HepG2 (cell line): ENCODE measurements around the gene CAPN9. TPM values are rescaled to one million over a fixed set of nuclear protein-coding genes. Genes with fewer than 3 reads are reported as not detected.

Source experiments
- EP300 ChIP-seq, 3 experiments: sonication (generic) in 1 of 3; formaldehyde crosslinking in 1 of 3; IDR thresholded peaks; 2 replicates each; pipeline versions ENCODE4 v1.5.1 to v1.6.1; 2011 to 2020; ENCODE audit warnings: low read depth in 2 of 3, low read length in 2 of 3, borderline replicate concordance in 1 of 3, improper control_type of control experiment in 1 of 3, mild to moderate bottlenecking in 1 of 3, missing genetic modification reagents in 1 of 3, moderate library complexity in 1 of 3
- GATAD1 ChIP-seq: IDR thresholded peaks from 2 replicates; pipeline ENCODE4 v1.6.1; 2016; ENCODE audit warnings: missing genetic modification reagents, missing compliant biosample characterization
- HNRNPK ChIP-seq: fragments of 200-400 bp; formaldehyde crosslinking; IDR thresholded peaks from 2 replicates; pipeline ENCODE4 v1.6.1; 2018; ENCODE audit warnings: low read length, low read depth, moderate library complexity, mild to moderate bottlenecking; ENCODE audit not compliant: poor library complexity, severe bottlenecking
- HNRNPUL1 ChIP-seq: fragments of 200-400 bp; formaldehyde crosslinking; IDR thresholded peaks from 2 replicates; pipeline ENCODE4 v1.6.1; 2017; ENCODE audit warnings: low read depth, mild to moderate bottlenecking, low read length, moderate library complexity
- RARG ChIP-seq: sonication (generic); formaldehyde crosslinking; IDR thresholded peaks from 2 replicates; pipeline ENCODE4 v1.4.0; 2020; ENCODE audit warnings: low read depth, mild to moderate bottlenecking, missing genetic modification reagents
- SRF ChIP-seq: IDR thresholded peaks from 2 replicates; pipeline ENCODE4 v1.6.1; 2011; ENCODE audit warnings: mild to moderate bottlenecking, low read depth, low read length, moderate library complexity
- YEATS4 ChIP-seq: sonication (generic); formaldehyde crosslinking; IDR thresholded peaks from 2 replicates; pipeline ENCODE4 v1.4.0; 2020; ENCODE audit warnings: missing genetic modification reagents, borderline replicate concordance
- ZFP90 ChIP-seq: sonication (generic); formaldehyde crosslinking; IDR thresholded peaks from 2 replicates; pipeline ENCODE4 v1.8.0; 2022; ENCODE audit warnings: missing genetic modification reagents, mild to moderate bottlenecking, inconsistent platforms, borderline replicate concordance
- ZIK1 ChIP-seq: sonication (generic); formaldehyde crosslinking; IDR thresholded peaks from 2 replicates; pipeline ENCODE4 v1.5.0; 2020; ENCODE audit warnings: mild to moderate bottlenecking, low read depth, missing genetic modification reagents, borderline replicate concordance
- ZNF251 ChIP-seq: sonication (generic); formaldehyde crosslinking; IDR thresholded peaks from 2 replicates; pipeline ENCODE4 v1.9.0; 2021; ENCODE audit warnings: mild to moderate bottlenecking, missing genetic modification reagents
- ZNF768 ChIP-seq: sonication (generic); formaldehyde crosslinking; IDR thresholded peaks from 2 replicates; pipeline ENCODE4 v1.4.0; 2020; ENCODE audit warnings: missing genetic modification reagents
- ZNF782 ChIP-seq: sonication (generic); formaldehyde crosslinking; IDR thresholded peaks from 2 replicates; pipeline ENCODE4 v1.4.0; 2020; ENCODE audit warnings: missing genetic modification reagents, mild to moderate bottlenecking, borderline replicate concordance
- polyA plus RNA-seq, 8 experiments: library from polyadenylated mRNA; depleted of rRNA in 3 of 8; stranded (reverse) in 7 of 8; unstranded in 1 of 8; fragments of >200 nt; fragmentation: Illumina TruSeq in 4 of 8; extraction: Trizol in 4 of 8; gene quantifications; 2 replicates each; pipeline versions ENCODE4 v1.2.1 to v1.2.3, GENCODE V29; 2011 to 2016; ENCODE audit warnings: low read depth in 4 of 8, missing spikeins in 1 of 8, mixed read lengths in 1 of 8; ENCODE audit not compliant: insufficient read depth in 1 of 8
- total RNA-seq, 5 experiments: library from RNA; depleted of rRNA; stranded (reverse); fragments of >200 nt; fragmentation: Illumina TruSeq; extraction: Trizol; gene quantifications; 2 replicates each; pipeline ENCODE4 v1.2.3, GENCODE V29; 2016; ENCODE audit warnings: low read depth in 1 of 5
- TF ChIP-seq, protein P1 (sequence below): sonication (generic); formaldehyde crosslinking; IDR thresholded peaks from 2 replicates; pipeline ENCODE4 v1.4.0; 2020; ENCODE audit warnings: mild to moderate bottlenecking, missing genetic modification reagents
- TF ChIP-seq, protein P2 (sequence below): sonication (generic); formaldehyde crosslinking; IDR thresholded peaks from 2 replicates; pipeline ENCODE4 v1.5.0; 2020; ENCODE audit warnings: mild to moderate bottlenecking, missing genetic modification reagents
- TF ChIP-seq, protein P3 (sequence below): sonication (generic); formaldehyde crosslinking; IDR thresholded peaks from 2 replicates; pipeline ENCODE4 v1.8.1; 2022; ENCODE audit warnings: low read depth, mild to moderate bottlenecking, missing genetic modification reagents
- TF ChIP-seq, protein P4 (sequence below): sonication (generic); formaldehyde crosslinking; IDR thresholded peaks from 2 replicates; pipeline ENCODE4 v1.8.0; 2022; ENCODE audit warnings: missing genetic modification reagents, low read depth, mild to moderate bottlenecking, borderline replicate concordance

The CAPN9 gene
- total and polyA plus RNA-seq, 2 of the 13 experiments (the other 11 are each of a cell fraction or from before 2014, with no cell fraction given): 0.04 to 0.31 TPM

DNA sequence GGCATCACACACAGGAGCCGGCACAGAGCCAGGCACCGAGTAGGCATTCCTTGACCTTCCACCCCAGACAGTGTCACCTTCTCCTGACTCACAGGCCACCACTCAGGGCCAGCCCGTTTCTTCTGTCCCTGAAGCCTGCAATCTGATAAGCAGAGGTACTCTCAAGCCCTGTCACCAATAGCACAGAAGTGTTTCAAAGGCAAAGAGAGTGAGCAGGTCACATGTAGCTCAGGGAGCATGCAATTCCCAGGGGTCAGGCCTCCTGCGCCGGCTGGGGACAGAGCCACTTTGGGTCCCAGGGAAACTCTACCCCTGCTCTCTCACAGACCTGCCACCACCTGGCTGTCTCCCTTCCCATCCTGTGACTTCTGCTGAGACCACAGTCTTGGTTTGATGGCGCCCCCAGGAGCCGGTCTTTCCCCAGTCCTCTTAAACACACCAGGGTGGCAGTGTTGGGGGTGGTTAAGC lies 13.2 kb downstream of the CAPN9 start (continued):
- TF ChIP-seq, protein P1, sequence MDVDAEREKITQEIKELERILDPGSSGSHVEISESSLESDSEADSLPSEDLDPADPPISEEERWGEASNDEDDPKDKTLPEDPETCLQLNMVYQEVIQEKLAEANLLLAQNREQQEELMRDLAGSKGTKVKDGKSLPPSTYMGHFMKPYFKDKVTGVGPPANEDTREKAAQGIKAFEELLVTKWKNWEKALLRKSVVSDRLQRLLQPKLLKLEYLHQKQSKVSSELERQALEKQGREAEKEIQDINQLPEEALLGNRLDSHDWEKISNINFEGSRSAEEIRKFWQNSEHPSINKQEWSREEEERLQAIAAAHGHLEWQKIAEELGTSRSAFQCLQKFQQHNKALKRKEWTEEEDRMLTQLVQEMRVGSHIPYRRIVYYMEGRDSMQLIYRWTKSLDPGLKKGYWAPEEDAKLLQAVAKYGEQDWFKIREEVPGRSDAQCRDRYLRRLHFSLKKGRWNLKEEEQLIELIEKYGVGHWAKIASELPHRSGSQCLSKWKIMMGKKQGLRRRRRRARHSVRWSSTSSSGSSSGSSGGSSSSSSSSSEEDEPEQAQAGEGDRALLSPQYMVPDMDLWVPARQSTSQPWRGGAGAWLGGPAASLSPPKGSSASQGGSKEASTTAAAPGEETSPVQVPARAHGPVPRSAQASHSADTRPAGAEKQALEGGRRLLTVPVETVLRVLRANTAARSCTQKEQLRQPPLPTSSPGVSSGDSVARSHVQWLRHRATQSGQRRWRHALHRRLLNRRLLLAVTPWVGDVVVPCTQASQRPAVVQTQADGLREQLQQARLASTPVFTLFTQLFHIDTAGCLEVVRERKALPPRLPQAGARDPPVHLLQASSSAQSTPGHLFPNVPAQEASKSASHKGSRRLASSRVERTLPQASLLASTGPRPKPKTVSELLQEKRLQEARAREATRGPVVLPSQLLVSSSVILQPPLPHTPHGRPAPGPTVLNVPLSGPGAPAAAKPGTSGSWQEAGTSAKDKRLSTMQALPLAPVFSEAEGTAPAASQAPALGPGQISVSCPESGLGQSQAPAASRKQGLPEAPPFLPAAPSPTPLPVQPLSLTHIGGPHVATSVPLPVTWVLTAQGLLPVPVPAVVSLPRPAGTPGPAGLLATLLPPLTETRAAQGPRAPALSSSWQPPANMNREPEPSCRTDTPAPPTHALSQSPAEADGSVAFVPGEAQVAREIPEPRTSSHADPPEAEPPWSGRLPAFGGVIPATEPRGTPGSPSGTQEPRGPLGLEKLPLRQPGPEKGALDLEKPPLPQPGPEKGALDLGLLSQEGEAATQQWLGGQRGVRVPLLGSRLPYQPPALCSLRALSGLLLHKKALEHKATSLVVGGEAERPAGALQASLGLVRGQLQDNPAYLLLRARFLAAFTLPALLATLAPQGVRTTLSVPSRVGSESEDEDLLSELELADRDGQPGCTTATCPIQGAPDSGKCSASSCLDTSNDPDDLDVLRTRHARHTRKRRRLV (CRISPR knock-in tag): no peak
- TF ChIP-seq, protein P2, sequence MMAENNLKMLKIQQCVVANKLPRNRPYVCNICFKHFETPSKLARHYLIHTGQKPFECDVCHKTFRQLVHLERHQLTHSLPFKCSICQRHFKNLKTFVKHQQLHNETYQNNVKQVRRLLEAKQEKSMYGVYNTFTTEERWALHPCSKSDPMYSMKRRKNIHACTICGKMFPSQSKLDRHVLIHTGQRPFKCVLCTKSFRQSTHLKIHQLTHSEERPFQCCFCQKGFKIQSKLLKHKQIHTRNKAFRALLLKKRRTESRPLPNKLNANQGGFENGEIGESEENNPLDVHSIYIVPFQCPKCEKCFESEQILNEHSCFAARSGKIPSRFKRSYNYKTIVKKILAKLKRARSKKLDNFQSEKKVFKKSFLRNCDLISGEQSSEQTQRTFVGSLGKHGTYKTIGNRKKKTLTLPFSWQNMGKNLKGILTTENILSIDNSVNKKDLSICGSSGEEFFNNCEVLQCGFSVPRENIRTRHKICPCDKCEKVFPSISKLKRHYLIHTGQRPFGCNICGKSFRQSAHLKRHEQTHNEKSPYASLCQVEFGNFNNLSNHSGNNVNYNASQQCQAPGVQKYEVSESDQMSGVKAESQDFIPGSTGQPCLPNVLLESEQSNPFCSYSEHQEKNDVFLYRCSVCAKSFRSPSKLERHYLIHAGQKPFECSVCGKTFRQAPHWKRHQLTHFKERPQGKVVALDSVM (CRISPR knock-in tag): no peak
- TF ChIP-seq HNRNPK (no peak), HNRNPUL1 (no peak), ZNF782 (CRISPR knock-in tag) (peak; percentile 38; the same call in 1 of the 2 replicates), YEATS4 (CRISPR knock-in tag) (no peak), ZNF251 (CRISPR knock-in tag) (no peak), ZFP90 (CRISPR knock-in tag) (no peak), GATAD1 (CRISPR knock-in tag) (no peak), ZIK1 (CRISPR knock-in tag) (no peak), SRF (no peak), ZNF768 (CRISPR knock-in tag) (no peak), RARG (CRISPR knock-in tag) (no peak), EP300 (IDR thresholded peaks at IDR 0.05; ENCODE audit: low read depth in 2 of 2, low read length in 2 of 2) (no peak), EP300 (CRISPR knock-in tag; IDR thresholded peaks at IDR 0.05; ENCODE audit: borderline replicate concordance) (no peak)
- TF ChIP-seq, protein P3, sequence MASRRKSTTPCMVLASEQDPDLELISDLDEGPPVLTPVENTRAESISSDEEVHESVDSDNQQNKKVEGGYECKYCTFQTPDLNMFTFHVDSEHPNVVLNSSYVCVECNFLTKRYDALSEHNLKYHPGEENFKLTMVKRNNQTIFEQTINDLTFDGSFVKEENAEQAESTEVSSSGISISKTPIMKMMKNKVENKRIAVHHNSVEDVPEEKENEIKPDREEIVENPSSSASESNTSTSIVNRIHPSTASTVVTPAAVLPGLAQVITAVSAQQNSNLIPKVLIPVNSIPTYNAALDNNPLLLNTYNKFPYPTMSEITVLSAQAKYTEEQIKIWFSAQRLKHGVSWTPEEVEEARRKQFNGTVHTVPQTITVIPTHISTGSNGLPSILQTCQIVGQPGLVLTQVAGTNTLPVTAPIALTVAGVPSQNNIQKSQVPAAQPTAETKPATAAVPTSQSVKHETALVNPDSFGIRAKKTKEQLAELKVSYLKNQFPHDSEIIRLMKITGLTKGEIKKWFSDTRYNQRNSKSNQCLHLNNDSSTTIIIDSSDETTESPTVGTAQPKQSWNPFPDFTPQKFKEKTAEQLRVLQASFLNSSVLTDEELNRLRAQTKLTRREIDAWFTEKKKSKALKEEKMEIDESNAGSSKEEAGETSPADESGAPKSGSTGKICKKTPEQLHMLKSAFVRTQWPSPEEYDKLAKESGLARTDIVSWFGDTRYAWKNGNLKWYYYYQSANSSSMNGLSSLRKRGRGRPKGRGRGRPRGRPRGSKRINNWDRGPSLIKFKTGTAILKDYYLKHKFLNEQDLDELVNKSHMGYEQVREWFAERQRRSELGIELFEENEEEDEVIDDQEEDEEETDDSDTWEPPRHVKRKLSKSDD: no peak
- TF ChIP-seq, protein P4, sequence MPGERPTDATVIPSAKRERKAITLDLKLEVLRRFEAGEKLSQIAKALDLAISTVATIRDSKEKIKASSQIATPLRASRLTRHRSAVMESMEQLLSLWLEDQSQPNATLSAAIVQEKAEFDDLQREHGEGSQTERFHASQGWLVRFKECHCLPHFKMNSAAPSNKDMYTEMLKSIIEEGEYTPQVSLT: no peak
